ENCODE results near the gene ZBTB7C.

Gene ZBTB7C

GRCh38 chr18:48330016-48330991, 78.9 kb downstream of the ZBTB7C start:
- Histone ChIP-seq H3K4me3 (ENCODE audit: low read length) (no peak overlapping the region), H3K9me3 (ENCODE audit: insufficient read depth, low read depth, low read length) (no peaks in the 10 kb centered on the region), H3K27me3 (ENCODE audit: insufficient read depth, low read length) (no peaks in the 10 kb centered on the region), H3K27ac (ENCODE audit: low read depth, low read length) (no peak overlapping the region), H3K9ac (ENCODE audit: low read depth, low read length) (no peak overlapping the region), H3K36me3 (ENCODE audit: insufficient read depth, low read length) (no peaks in the 10 kb centered on the region), H3K4me1 (ENCODE audit: insufficient read depth, low read length) (peaks cover 11% of the 10 kb centered on the region; the same call in 1 of the 2 replicates)
- 83% methylated on average over 8 of the region's 8 CpGs for WGBS

- Histone ChIP-seq H3K27me3 (ENCODE audit: insufficient read depth, low read length) (no peaks in the 10 kb centered on the region), H3K4me1 (ENCODE audit: insufficient read depth, low read length) (peaks cover 8% of the 10 kb centered on the region; the same call in 1 of the 2 replicates), H3K27ac (ENCODE audit: low read depth, low read length) (no peak overlapping the region), H3K4me3 (ENCODE audit: low read length) (no peak overlapping the region), H3K36me3 (ENCODE audit: insufficient read depth, low read length) (no peaks in the 10 kb centered on the region), H3K9me3 (ENCODE audit: insufficient read depth, low read depth, low read length) (no peaks in the 10 kb centered on the region), H3K9ac (ENCODE audit: low read depth, low read length) (no peak overlapping the region)
- WGBS = 96% methylated on average over 6 of the region's 7 CpGs
Observed at GRCh38 chr18:48328473-48329210, 80.5 kb downstream of the ZBTB7C start.

GRCh38 chr18:48326901-48327675, 82.1 kb downstream of the ZBTB7C start:
- WGBS = 83% methylated on average over 11 of the region's 11 CpGs
- no peak overlapping the region for H3K27ac ChIP-seq (ENCODE audit: low read depth, low read length)
- no peak overlapping the region for H3K4me3 ChIP-seq (ENCODE audit: low read length)
- H3K27me3 ChIP-seq (ENCODE audit: insufficient read depth, low read length) = no peaks in the 10 kb centered on the region
- no peak overlapping the region for H3K9ac ChIP-seq (ENCODE audit: low read depth, low read length)
- H3K9me3 ChIP-seq (ENCODE audit: insufficient read depth, low read depth, low read length) = no peaks in the 10 kb centered on the region
- peaks cover 5% of the 10 kb centered on the region; the same call in 1 of the 2 replicates for H3K4me1 ChIP-seq (ENCODE audit: insufficient read depth, low read length)
- H3K36me3 ChIP-seq (ENCODE audit: insufficient read depth, low read length) = no peaks in the 10 kb centered on the region

- Histone ChIP-seq H3K9me3 (ENCODE audit: insufficient read depth, low read depth, low read length) (no peaks in the 10 kb centered on the region), H3K27me3 (ENCODE audit: insufficient read depth, low read length) (no peaks in the 10 kb centered on the region), H3K36me3 (ENCODE audit: insufficient read depth, low read length) (no peaks in the 10 kb centered on the region), H3K9ac (ENCODE audit: low read depth, low read length) (no peak overlapping the region), H3K4me3 (ENCODE audit: low read length) (no peak overlapping the region), H3K27ac (ENCODE audit: low read depth, low read length) (no peak overlapping the region), H3K4me1 (ENCODE audit: insufficient read depth, low read length) (peaks cover 1% of the 10 kb centered on the region; the same call in 1 of the 2 replicates)
- WGBS = 100% methylated on average over 1 of the region's 1 CpG
Observed at GRCh38 chr18:48325115-48325665, 84.0 kb downstream of the ZBTB7C start.

GRCh38 chr18:48324651-48325050, 84.5 kb downstream of the ZBTB7C start:
- H3K36me3 ChIP-seq (ENCODE audit: insufficient read depth, low read length) = no peaks in the 10 kb centered on the region
- H3K27me3 ChIP-seq (ENCODE audit: insufficient read depth, low read length) = no peaks in the 10 kb centered on the region
- WGBS = 85% methylated on average over 9 of the region's 9 CpGs
- no peaks in the 10 kb centered on the region for H3K4me1 ChIP-seq (ENCODE audit: insufficient read depth, low read length)
- H3K27ac ChIP-seq (ENCODE audit: low read depth, low read length) = no peak overlapping the region
- no peak overlapping the region for H3K9ac ChIP-seq (ENCODE audit: low read depth, low read length)
- H3K9me3 ChIP-seq (ENCODE audit: insufficient read depth, low read depth, low read length) = no peaks in the 10 kb centered on the region
- H3K4me3 ChIP-seq (ENCODE audit: low read length) = no peak overlapping the region

- WGBS = 88% methylated on average over 2 of the region's 2 CpGs
- no peaks in the 10 kb centered on the region for H3K36me3 ChIP-seq (ENCODE audit: insufficient read depth, low read length)
- no peaks in the 10 kb centered on the region for H3K9me3 ChIP-seq (ENCODE audit: insufficient read depth, low read depth, low read length)
- H3K27me3 ChIP-seq (ENCODE audit: insufficient read depth, low read length) = no peaks in the 10 kb centered on the region
- no peak overlapping the region for H3K4me3 ChIP-seq (ENCODE audit: low read length)
- no peaks in the 10 kb centered on the region for H3K4me1 ChIP-seq (ENCODE audit: insufficient read depth, low read length)
- H3K27ac ChIP-seq (ENCODE audit: low read depth, low read length) = no peak overlapping the region
- H3K9ac ChIP-seq (ENCODE audit: low read depth, low read length) = no peak overlapping the region
Observed at GRCh38 chr18:48323151-48323550, 86.0 kb downstream of the ZBTB7C start.

- H3K9ac ChIP-seq (ENCODE audit: low read depth, low read length) = no peak overlapping the region
- no peak overlapping the region for H3K27ac ChIP-seq (ENCODE audit: low read depth, low read length)
- H3K27me3 ChIP-seq (ENCODE audit: insufficient read depth, low read length) = no peaks in the 10 kb centered on the region
- no peaks in the 10 kb centered on the region for H3K4me1 ChIP-seq (ENCODE audit: insufficient read depth, low read length)
- H3K4me3 ChIP-seq (ENCODE audit: low read length) = no peak overlapping the region
- H3K36me3 ChIP-seq (ENCODE audit: insufficient read depth, low read length) = no peaks in the 10 kb centered on the region
- H3K9me3 ChIP-seq (ENCODE audit: insufficient read depth, low read depth, low read length) = no peaks in the 10 kb centered on the region
- 71% methylated on average over 6 of the region's 7 CpGs for WGBS
Observed at GRCh38 chr18:48321536-48321935, 87.6 kb downstream of the ZBTB7C start.

- Histone ChIP-seq H3K27ac (ENCODE audit: low read depth, low read length) (no peak overlapping the region), H3K9ac (ENCODE audit: low read depth, low read length) (no peak overlapping the region)
Observed at GRCh38 chr18:48321121-48321520, 88.1 kb downstream of the ZBTB7C start.

GRCh38 chr18:48320639-48320945, 88.6 kb downstream of the ZBTB7C start:
- Histone ChIP-seq H3K9ac (ENCODE audit: low read depth, low read length) (no peak overlapping the region), H3K4me3 (ENCODE audit: low read length) (no peak overlapping the region), H3K4me1 (ENCODE audit: insufficient read depth, low read length) (no peaks in the 10 kb centered on the region), H3K9me3 (ENCODE audit: insufficient read depth, low read depth, low read length) (no peaks in the 10 kb centered on the region), H3K36me3 (ENCODE audit: insufficient read depth, low read length) (no peaks in the 10 kb centered on the region), H3K27ac (ENCODE audit: low read depth, low read length) (no peak overlapping the region), H3K27me3 (ENCODE audit: insufficient read depth, low read length) (no peaks in the 10 kb centered on the region)
- 81% methylated on average over 4 of the region's 4 CpGs for WGBS

More at GRCh38 chr18:48321121-48321520, 88.1 kb downstream of the ZBTB7C start:
- Histone ChIP-seq H3K27me3 (ENCODE audit: insufficient read depth, low read length) (no peaks in the 10 kb centered on the region), H3K4me1 (ENCODE audit: insufficient read depth, low read length) (no peaks in the 10 kb centered on the region), H3K4me3 (ENCODE audit: low read length) (no peak overlapping the region), H3K9me3 (ENCODE audit: insufficient read depth, low read depth, low read length) (no peaks in the 10 kb centered on the region), H3K36me3 (ENCODE audit: insufficient read depth, low read length) (no peaks in the 10 kb centered on the region)
- 99% methylated on average over 3 of the region's 3 CpGs for WGBS

GRCh38 chr18:48319801-48320638, 89.2 kb downstream of the ZBTB7C start:
- no peak overlapping the region for H3K9ac ChIP-seq (ENCODE audit: low read depth, low read length)

More at GRCh38 chr18:48319801-48320638, 89.2 kb downstream of the ZBTB7C start:
- no peaks in the 10 kb centered on the region for H3K9me3 ChIP-seq (ENCODE audit: insufficient read depth, low read depth, low read length)
- H3K27ac ChIP-seq (ENCODE audit: low read depth, low read length) = no peak overlapping the region
- no peaks in the 10 kb centered on the region for H3K4me1 ChIP-seq (ENCODE audit: insufficient read depth, low read length)
- 87% methylated on average over 10 of the region's 10 CpGs for WGBS
- no peak overlapping the region for H3K4me3 ChIP-seq (ENCODE audit: low read length)
- H3K27me3 ChIP-seq (ENCODE audit: insufficient read depth, low read length) = no peaks in the 10 kb centered on the region
- H3K36me3 ChIP-seq (ENCODE audit: insufficient read depth, low read length) = no peaks in the 10 kb centered on the region

All from HUES64 (cell line).